ENCODE measurements around the gene CHRNA1. TPM values are rescaled to one million over a fixed set of nuclear protein-coding genes. Genes with fewer than 3 reads are reported as not detected.
"Not testable (repeated sequence)": the region's sequence is repeated elsewhere in the genome, so short reads cannot be mapped to it uniquely, and the experiment has no call there.

Gene CHRNA1
- total RNA-seq, 1 donor from 2014 or later, result 0.41 TPM

DNA sequence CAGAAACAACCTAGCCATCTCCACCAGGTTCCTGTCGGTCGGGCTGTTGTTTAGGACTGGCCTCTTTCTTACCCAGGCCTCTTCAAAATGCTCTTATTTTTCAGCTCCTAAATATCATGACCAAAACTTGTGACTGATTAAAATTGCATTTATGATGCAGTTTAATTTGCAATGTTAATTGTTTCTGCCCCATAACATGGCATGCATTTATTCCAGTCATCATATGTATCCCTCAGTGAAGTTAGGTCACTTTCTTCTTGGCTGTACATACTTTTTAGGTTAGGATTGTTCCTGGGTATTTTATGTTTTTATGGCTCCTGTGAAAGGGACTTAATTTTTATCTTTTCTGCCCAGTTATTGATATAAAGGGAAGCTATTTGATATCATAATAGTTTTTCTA, 50.6 kb downstream of the CHRNA1 start:
- Mint-ChIP-seq H3K27ac (ENCODE audit: unreplicated experiment) (no peak overlapping the region), H3K36me3 (ENCODE audit: low read depth, unreplicated experiment) (peaks cover 4% of the 10 kb centered on the region), H3K27me3 (ENCODE audit: unreplicated experiment) (peaks cover 2% of the 10 kb centered on the region), H3K4me1 (ENCODE audit: unreplicated experiment) (no peaks in the 10 kb centered on the region), H3K4me3 (ENCODE audit: unreplicated experiment) (no peak overlapping the region), H3K9me3 (ENCODE audit: unreplicated experiment) (no peaks in the 10 kb centered on the region)
- TF ChIP-seq, protein P1, sequence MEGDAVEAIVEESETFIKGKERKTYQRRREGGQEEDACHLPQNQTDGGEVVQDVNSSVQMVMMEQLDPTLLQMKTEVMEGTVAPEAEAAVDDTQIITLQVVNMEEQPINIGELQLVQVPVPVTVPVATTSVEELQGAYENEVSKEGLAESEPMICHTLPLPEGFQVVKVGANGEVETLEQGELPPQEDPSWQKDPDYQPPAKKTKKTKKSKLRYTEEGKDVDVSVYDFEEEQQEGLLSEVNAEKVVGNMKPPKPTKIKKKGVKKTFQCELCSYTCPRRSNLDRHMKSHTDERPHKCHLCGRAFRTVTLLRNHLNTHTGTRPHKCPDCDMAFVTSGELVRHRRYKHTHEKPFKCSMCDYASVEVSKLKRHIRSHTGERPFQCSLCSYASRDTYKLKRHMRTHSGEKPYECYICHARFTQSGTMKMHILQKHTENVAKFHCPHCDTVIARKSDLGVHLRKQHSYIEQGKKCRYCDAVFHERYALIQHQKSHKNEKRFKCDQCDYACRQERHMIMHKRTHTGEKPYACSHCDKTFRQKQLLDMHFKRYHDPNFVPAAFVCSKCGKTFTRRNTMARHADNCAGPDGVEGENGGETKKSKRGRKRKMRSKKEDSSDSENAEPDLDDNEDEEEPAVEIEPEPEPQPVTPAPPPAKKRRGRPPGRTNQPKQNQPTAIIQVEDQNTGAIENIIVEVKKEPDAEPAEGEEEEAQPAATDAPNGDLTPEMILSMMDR (IDR thresholded peaks at IDR 0.05; ENCODE audit: unreplicated experiment), result no peak
- no peak for DNase-seq (ENCODE audit: low spot score)

DNA sequence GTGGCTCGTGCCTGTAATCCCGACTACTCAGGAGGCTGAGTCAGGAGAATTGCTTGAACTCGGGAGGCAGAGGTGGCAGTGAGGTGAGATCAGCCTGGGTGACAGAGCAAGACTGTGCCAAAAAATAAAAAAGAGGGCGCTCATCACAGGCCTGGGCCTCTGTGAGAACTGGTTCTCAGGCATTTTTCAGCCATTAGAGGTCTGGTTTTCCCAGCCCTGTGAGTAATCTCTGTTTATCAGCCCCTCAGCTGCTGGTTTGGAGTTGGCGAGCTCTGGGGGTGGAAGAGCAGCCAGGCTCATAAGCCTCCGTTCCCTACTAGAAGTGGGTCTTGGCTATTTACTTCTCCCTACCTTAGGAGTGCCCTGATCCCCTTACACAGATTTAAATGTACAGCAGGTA, 53.1 kb downstream of the CHRNA1 start:
- TF ChIP-seq, protein P1 (IDR thresholded peaks at IDR 0.05; ENCODE audit: unreplicated experiment), result no peak
- H3K4me3 Mint-ChIP-seq (ENCODE audit: unreplicated experiment), result no peak overlapping the region
- no peaks in the 10 kb centered on the region for H3K4me1 Mint-ChIP-seq (ENCODE audit: unreplicated experiment)
- H3K36me3 Mint-ChIP-seq (ENCODE audit: low read depth, unreplicated experiment), result peaks cover 8% of the 10 kb centered on the region
- H3K27ac Mint-ChIP-seq (ENCODE audit: unreplicated experiment), result no peak overlapping the region
- no peaks in the 10 kb centered on the region for H3K9me3 Mint-ChIP-seq (ENCODE audit: unreplicated experiment)
- no peak for DNase-seq (ENCODE audit: low spot score)
- H3K27me3 Mint-ChIP-seq (ENCODE audit: unreplicated experiment), result peaks cover 2% of the 10 kb centered on the region

DNA sequence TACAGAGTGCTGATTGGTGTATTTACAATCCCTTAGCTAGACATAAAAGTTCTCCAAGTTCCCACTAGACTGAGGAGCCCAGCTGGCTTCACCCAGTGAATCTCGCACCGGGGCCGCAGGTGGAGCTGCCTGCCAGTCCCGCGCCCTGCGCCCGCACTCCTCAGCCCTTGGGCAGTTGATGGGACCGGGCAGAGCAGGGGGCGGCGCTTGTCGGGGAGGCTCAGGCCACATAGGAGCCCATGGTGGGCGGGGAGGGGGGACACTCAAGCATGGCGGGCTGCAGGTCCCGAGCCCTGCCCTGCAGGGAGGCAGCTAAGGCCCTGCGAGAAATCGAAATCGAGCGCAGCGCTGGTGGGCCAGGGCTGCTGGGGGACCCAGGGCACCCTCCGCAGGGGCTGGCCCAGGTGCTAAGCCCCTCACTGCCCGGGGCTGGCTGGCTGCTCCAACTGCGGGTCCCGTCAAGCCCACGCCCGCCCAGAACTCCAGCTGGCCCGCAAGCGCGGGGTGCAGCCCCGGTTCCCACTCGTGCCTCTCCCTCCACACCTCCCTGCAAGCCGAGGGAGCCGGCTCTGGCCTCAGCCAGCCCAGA, 54.8 kb downstream of the CHRNA1 start:
- H3K9me3 Mint-ChIP-seq (ENCODE audit: unreplicated experiment); DNase-seq (ENCODE audit: low spot score); H3K36me3 Mint-ChIP-seq (ENCODE audit: low read depth, unreplicated experiment); H3K4me3 Mint-ChIP-seq (ENCODE audit: unreplicated experiment); H3K4me1 Mint-ChIP-seq (ENCODE audit: unreplicated experiment); H3K27me3 Mint-ChIP-seq (ENCODE audit: unreplicated experiment); H3K27ac Mint-ChIP-seq (ENCODE audit: unreplicated experiment): not testable (repeated sequence)

DNA sequence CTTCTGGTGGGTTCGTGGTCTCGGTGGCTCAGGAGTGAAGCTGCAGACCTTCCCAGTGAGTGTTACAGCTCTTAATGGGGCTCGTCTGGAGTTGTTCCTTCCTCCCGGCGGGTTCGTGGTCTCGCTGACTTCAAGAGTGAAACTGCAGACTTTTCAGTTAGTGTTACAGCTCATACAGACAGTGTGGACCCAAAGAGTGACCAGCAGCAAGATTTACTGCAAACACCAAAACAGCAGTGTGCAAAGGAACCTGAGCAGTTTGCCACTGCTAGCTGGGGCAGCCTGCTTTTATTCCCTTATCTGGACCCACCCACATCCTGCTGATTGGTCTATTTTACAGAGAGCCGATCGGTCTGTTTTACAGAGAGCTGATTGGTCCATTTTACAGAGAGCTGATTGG, 55.6 kb downstream of the CHRNA1 start:
- TF ChIP-seq, protein P1 (IDR thresholded peaks at IDR 0.05; ENCODE audit: unreplicated experiment), result no peak
- peaks cover 2% of the 10 kb centered on the region for H3K27me3 Mint-ChIP-seq (ENCODE audit: unreplicated experiment)
- peaks cover 8% of the 10 kb centered on the region for H3K36me3 Mint-ChIP-seq (ENCODE audit: low read depth, unreplicated experiment)
- H3K27ac Mint-ChIP-seq (ENCODE audit: unreplicated experiment), result no peak overlapping the region
- no peak for DNase-seq (ENCODE audit: low spot score)
- no peaks in the 10 kb centered on the region for H3K9me3 Mint-ChIP-seq (ENCODE audit: unreplicated experiment)
- H3K4me1 Mint-ChIP-seq (ENCODE audit: unreplicated experiment), result no peaks in the 10 kb centered on the region
- no peak overlapping the region for H3K4me3 Mint-ChIP-seq (ENCODE audit: unreplicated experiment)

DNA sequence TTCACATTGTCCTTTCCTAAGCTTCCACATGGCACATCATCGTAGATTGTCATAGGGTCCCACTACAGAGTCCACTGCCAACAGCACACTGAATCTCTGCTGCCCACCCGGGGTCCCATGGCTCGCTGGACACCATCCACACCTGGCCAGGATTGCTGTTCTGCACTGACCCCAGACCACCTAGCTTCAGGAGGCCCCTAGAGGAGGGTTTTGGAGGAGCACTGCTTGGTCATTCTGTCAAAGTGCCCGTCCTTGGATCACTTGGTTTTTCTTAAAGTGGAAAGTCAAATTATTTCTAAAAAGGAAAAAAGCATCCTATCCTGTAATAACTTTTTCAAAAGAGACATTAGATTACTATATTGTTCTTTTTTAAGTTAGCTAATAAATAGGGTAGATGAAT, 59.0 kb downstream of the CHRNA1 start:
- H3K27me3 Mint-ChIP-seq (ENCODE audit: unreplicated experiment), result peaks cover under 1% of the 10 kb centered on the region

More for the DNA sequence above, 59.0 kb downstream of the CHRNA1 start:
- H3K4me1 Mint-ChIP-seq (ENCODE audit: unreplicated experiment), result no peaks in the 10 kb centered on the region
- peaks cover 8% of the 10 kb centered on the region for H3K36me3 Mint-ChIP-seq (ENCODE audit: low read depth, unreplicated experiment)
- DNase-seq (ENCODE audit: low spot score), result no peak
- TF ChIP-seq, protein P1 (IDR thresholded peaks at IDR 0.05; ENCODE audit: unreplicated experiment), result no peak
- no peak overlapping the region for H3K4me3 Mint-ChIP-seq (ENCODE audit: unreplicated experiment)
- no peak overlapping the region for H3K27ac Mint-ChIP-seq (ENCODE audit: unreplicated experiment)
- H3K9me3 Mint-ChIP-seq (ENCODE audit: unreplicated experiment), result no peaks in the 10 kb centered on the region

All from endothelial cell (in vitro differentiated cells).